Activated CD8-positive, alpha-beta T cell treated with anti-CD3 and anti-CD28 coated beads for 36 hours (primary cell): ENCODE data around the gene RNF17. TPM values are rescaled to one million over a fixed set of nuclear protein-coding genes. Genes with fewer than 3 reads are reported as not detected.

ENCODE experiments used
- ATAC-seq: fragments of 200-7000 bp; cut with Tn5 transposase; one replicate; pipeline ENCODE4 v1.10.0; 2021; ENCODE audit warnings: mild to moderate bottlenecking, moderate library complexity
- CTCF ChIA-PET: fragments of 350-600 bp; sonication (Branson Sonifier 250); formaldehyde crosslinking; loops from one replicate; lab custom pipeline; 2021; ENCODE audit warnings: antibody characterized with exemption; lab: Charles Lee
- POLR2A ChIA-PET: fragments of 350-600 bp; sonication (Branson Sonifier 250); formaldehyde crosslinking; loops from one replicate; lab custom pipeline; 2021; ENCODE audit warnings: antibody characterized with exemption; lab: Charles Lee
- DNase-seq: peaks from one replicate; pipeline ENCODE4 v3.0.0-alpha.2; 2020
- H3K27ac Mint-ChIP-seq: one replicate; pipeline ENCODE4 v1.8.0; 2021; ENCODE audit warnings: mild to moderate bottlenecking, mixed read lengths
- H3K27me3 Mint-ChIP-seq: one replicate; pipeline ENCODE4 v1.8.0; 2021; ENCODE audit warnings: mixed read lengths
- H3K36me3 Mint-ChIP-seq: one replicate; pipeline ENCODE4 v1.8.0; 2021; ENCODE audit warnings: low read depth, mixed read lengths
- H3K4me1 Mint-ChIP-seq: one replicate; pipeline ENCODE4 v1.8.0; 2021; ENCODE audit warnings: low read depth, mixed read lengths
- H3K4me3 Mint-ChIP-seq: one replicate; pipeline ENCODE4 v1.8.0; 2021; ENCODE audit warnings: mild to moderate bottlenecking, moderate library complexity, mixed read lengths
- H3K9me3 Mint-ChIP-seq: one replicate; pipeline ENCODE4 v1.8.0; 2021; ENCODE audit warnings: mixed read lengths
- CTCF ChIP-seq: fragments of 200-600 bp; IDR thresholded peaks from one replicate; pipeline ENCODE4 v1.8.0; 2022; ENCODE audit warnings: antibody characterized with exemption, mild to moderate bottlenecking
- intact Hi-C: fragments of 100-400 bp; cut with micrococcal nuclease; formaldehyde crosslinking; loops from one replicate; pipeline ENCODE4 v1.10.0; 2022
- total RNA-seq, 2 experiments: library from RNA; stranded (reverse); gene quantifications; one replicate each; pipeline ENCODE4 v1.2.3, GENCODE V29; 2021

Gene RNF17
- total RNA-seq, 2 experiments from 2014 or later = not detected

- Mint-ChIP-seq H3K27me3 (peaks cover 16% of the 10 kb centered on the region), H3K4me3 (no peak overlapping the region), H3K9me3 (no peaks in the 10 kb centered on the region), H3K4me1 (no peaks in the 10 kb centered on the region), H3K36me3 (no peaks in the 10 kb centered on the region), H3K27ac (no peak overlapping the region)
- TF ChIP-seq CTCF = no peak
- ATAC-seq = no peak
- POLR2A ChIA-PET = no interaction called here
- intact Hi-C loops = no loop called here
- no peak for DNase-seq
- CTCF ChIA-PET = no interaction called here
These were observed 111.6 kb downstream of the RNF17 start for GRCh38 chr13:24875566-24875965.

DNA sequence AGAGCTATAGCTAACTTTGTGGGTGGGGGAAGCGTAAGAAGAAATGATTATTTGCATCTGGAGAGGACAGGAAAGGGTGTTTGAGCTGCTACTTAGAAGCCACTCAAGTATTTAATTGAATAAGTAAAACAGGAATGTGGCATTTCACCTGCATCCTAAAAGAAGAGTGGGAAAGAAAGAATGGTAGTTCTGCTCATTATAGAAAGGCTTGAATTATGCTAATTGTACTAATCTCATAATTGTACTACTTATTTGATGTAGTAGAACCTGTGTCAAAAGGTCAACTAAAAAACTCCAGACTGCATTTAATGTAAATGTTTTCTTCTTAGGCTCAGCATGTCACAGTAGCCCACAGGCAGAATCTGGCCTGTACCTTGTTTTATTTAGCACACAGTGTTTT, 113.6 kb downstream of the RNF17 start:
- Mint-ChIP-seq H3K27ac (no peak overlapping the region), H3K9me3 (no peaks in the 10 kb centered on the region), H3K4me1 (no peaks in the 10 kb centered on the region), H3K36me3 (no peaks in the 10 kb centered on the region), H3K4me3 (no peak overlapping the region), H3K27me3 (peaks cover 13% of the 10 kb centered on the region)
- CTCF ChIA-PET = interaction anchor here (1.5 kb wide), 1 partner anchor 19 kb away, joined by 6 read pairs; no protein-coding TSS in a partner anchor
- no peak for TF ChIP-seq CTCF
- intact Hi-C loops = no loop called here
- ATAC-seq = no peak
- DNase-seq = no peak
- POLR2A ChIA-PET = no interaction called here

- ChIA-PET CTCF (interaction anchor here (1.5 kb wide), 1 partner anchor 20 kb away, joined by 6 read pairs; no protein-coding TSS in a partner anchor), POLR2A (no interaction called here)
- peaks cover 13% of the 10 kb centered on the region for H3K27me3 Mint-ChIP-seq
- no peaks in the 10 kb centered on the region for H3K36me3 Mint-ChIP-seq
- intact Hi-C loops = no loop called here
- no peaks in the 10 kb centered on the region for H3K9me3 Mint-ChIP-seq
- no peak for TF ChIP-seq CTCF
- ATAC-seq = no peak
- no peaks in the 10 kb centered on the region for H3K4me1 Mint-ChIP-seq
- H3K4me3 Mint-ChIP-seq = no peak overlapping the region
- DNase-seq = no peak
- no peak overlapping the region for H3K27ac Mint-ChIP-seq
These were observed 114.4 kb downstream of the RNF17 start for GRCh38 chr13:24878340-24878739.

DNA sequence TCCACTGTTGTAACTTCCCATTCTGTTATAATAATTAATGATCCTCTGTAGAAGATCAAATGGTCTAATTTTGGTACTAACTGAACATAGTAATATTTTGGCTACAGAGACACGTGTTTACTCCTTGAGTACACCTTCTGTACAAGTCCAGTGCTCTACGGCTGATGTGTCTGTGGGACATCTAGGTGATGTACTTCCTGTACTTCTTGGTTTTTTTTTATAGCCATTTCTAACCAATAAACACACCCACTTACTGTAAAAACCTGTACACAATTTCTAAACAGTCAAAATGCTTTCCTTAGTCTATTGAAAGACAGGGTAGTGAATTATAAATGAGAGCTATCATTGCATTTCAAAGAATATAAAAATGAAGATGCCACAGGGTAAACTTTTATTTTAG, 118.7 kb downstream of the RNF17 start:
- no peaks in the 10 kb centered on the region for H3K9me3 Mint-ChIP-seq
- ChIA-PET CTCF (no interaction called here), POLR2A (interaction anchor here (0.6 kb wide), 1 partner anchor 834 kb away, joined by 5 read pairs; no protein-coding TSS in a partner anchor)
- TF ChIP-seq CTCF = no peak
- intact Hi-C loops = no loop called here
- H3K36me3 Mint-ChIP-seq = peaks cover 2% of the 10 kb centered on the region
- DNase-seq (no peak), ATAC-seq (no peak)
- H3K4me3 Mint-ChIP-seq = no peak overlapping the region
- H3K4me1 Mint-ChIP-seq = no peaks in the 10 kb centered on the region
- H3K27ac Mint-ChIP-seq = no peak overlapping the region
- no peaks in the 10 kb centered on the region for H3K27me3 Mint-ChIP-seq

- intact Hi-C loops = no loop called here
- CTCF ChIA-PET = no interaction called here
- Mint-ChIP-seq H3K9me3 (no peaks in the 10 kb centered on the region), H3K4me1 (no peaks in the 10 kb centered on the region), H3K36me3 (peaks cover 28% of the 10 kb centered on the region), H3K4me3 (no peak overlapping the region), H3K27me3 (no peaks in the 10 kb centered on the region), H3K27ac (no peak overlapping the region)
- ATAC-seq (no peak), DNase-seq (no peak)
- POLR2A ChIA-PET = no interaction called here
- TF ChIP-seq CTCF = no peak
These were observed 123.8 kb downstream of the RNF17 start for GRCh38 chr13:24887759-24888158.
